ENCODE data around the gene APBB1IP.

The APBB1IP gene

DNA sequence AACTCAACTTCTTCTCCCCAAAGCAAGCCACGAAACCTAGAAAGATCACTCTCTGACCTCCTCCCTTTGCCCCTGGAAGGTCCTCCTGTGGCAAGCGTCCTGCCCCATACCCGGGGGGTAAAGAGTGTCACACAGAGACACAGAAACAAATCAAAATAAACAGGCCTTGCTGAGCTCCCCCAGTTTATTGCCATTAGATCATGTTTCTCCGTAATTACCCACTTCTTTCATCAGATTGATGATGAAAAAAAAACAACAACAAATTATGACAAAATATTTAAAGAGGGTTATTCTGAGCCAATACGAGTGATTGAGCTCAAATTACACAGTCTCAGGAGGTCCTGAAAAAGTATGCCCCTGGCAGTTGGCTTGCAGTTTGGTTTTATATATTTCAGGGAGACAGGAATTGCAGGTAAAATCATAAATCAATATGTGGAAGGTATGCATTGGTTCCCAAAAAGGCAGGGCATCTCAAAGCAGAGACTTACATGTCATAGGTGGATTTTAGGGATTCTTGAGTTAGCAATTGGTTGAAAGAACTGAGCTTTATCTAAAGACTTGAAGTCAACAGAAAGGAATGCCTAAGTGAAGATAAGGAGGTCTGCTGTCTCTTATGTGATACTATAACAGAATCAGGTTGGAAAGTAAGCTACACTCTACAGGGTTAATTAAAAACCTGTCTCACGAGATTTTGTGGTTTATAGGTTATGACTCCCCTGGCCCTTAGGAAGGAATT is 86.2 kb downstream of the APBB1IP start:
- no peak for DNase-seq (ENCODE audit: low read depth, low spot score)
- Histone ChIP-seq H3K4me3 (ENCODE audit: insufficient read length, low read depth) (no peak overlapping the region), H3K36me3 (ENCODE audit: insufficient read depth, insufficient read length, low read length) (no peaks in the 10 kb centered on the region), H3K9me3 (ENCODE audit: insufficient read depth, low read length) (0 out of 2 replicates have a peak, but pooled peaks cover 13% of the 10 kb centered on the region), H3K9ac (ENCODE audit: insufficient read length, low read depth) (no peak overlapping the region), H3K4me1 (ENCODE audit: insufficient read depth, insufficient read length) (no peaks in the 10 kb centered on the region), H3K27me3 (ENCODE audit: insufficient read depth, insufficient read length) (no peaks in the 10 kb centered on the region)
- no peak for TF ChIP-seq YY1 (IDR thresholded peaks at IDR 0.05; ENCODE audit: insufficient read depth, insufficient read length)
- TF ChIP-seq ZNF274 (IDR thresholded peaks at IDR 0.05; ENCODE audit: low read depth, low read length), result no peak
- TF ChIP-seq SUZ12 (IDR thresholded peaks at IDR 0.05; ENCODE audit: extremely low read depth, insufficient read depth, insufficient read length), result no peak

DNA sequence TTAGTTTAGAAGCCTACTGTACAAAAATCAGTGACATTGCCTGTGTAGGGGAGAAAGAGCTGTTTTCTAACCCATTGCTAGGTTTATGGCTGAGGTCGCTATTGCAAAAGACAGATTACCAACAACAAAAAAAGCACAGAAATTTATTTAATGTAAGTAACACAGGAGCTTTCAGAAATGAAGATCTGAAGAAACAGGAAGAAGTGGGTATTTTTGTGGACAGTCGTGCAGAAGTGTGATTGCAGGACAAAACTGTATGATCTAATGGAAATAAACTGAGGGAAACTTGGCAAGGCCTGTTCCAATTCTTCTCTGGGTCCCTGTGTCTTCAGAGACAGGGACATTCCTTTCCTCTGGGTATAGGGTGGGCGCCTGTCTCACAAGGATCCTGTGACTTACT is 87.4 kb downstream of the APBB1IP start:
- DNase-seq (ENCODE audit: low read depth, low spot score), result no peak
- 0 out of 2 replicates have a peak, but pooled peaks cover 3% of the 10 kb centered on the region for H3K9me3 ChIP-seq (ENCODE audit: insufficient read depth, low read length)
- H3K4me3 ChIP-seq (ENCODE audit: insufficient read length, low read depth), result no peak overlapping the region
- TF ChIP-seq ZNF274 (IDR thresholded peaks at IDR 0.05; ENCODE audit: low read depth, low read length), result no peak
- TF ChIP-seq SUZ12 (IDR thresholded peaks at IDR 0.05; ENCODE audit: extremely low read depth, insufficient read depth, insufficient read length), result no peak
- TF ChIP-seq YY1 (IDR thresholded peaks at IDR 0.05; ENCODE audit: insufficient read depth, insufficient read length), result no peak
- H3K36me3 ChIP-seq (ENCODE audit: insufficient read depth, insufficient read length, low read length), result no peaks in the 10 kb centered on the region
- no peak overlapping the region for H3K9ac ChIP-seq (ENCODE audit: insufficient read length, low read depth)
- H3K4me1 ChIP-seq (ENCODE audit: insufficient read depth, insufficient read length), result no peaks in the 10 kb centered on the region
- no peaks in the 10 kb centered on the region for H3K27me3 ChIP-seq (ENCODE audit: insufficient read depth, insufficient read length)

GRCh38 chr10:26527018-26527417 is 88.9 kb downstream of the APBB1IP start:
- TF ChIP-seq SUZ12 (IDR thresholded peaks at IDR 0.05; ENCODE audit: extremely low read depth, insufficient read depth, insufficient read length) (no peak), ZNF274 (IDR thresholded peaks at IDR 0.05; ENCODE audit: low read depth, low read length) (no peak), YY1 (IDR thresholded peaks at IDR 0.05; ENCODE audit: insufficient read depth, insufficient read length) (no peak)
- Histone ChIP-seq H3K4me3 (ENCODE audit: insufficient read length, low read depth) (no peak overlapping the region), H3K36me3 (ENCODE audit: insufficient read depth, insufficient read length, low read length) (no peaks in the 10 kb centered on the region), H3K27me3 (ENCODE audit: insufficient read depth, insufficient read length) (no peaks in the 10 kb centered on the region), H3K9ac (ENCODE audit: insufficient read length, low read depth) (no peak overlapping the region), H3K9me3 (ENCODE audit: insufficient read depth, low read length) (no peaks in the 10 kb centered on the region), H3K4me1 (ENCODE audit: insufficient read depth, insufficient read length) (no peaks in the 10 kb centered on the region)
- DNase-seq (ENCODE audit: low read depth, low spot score), result no peak

GRCh38 chr10:26528048-26528447 is 89.9 kb downstream of the APBB1IP start:
- H3K4me3 ChIP-seq (ENCODE audit: insufficient read length, low read depth), result no peak overlapping the region
- H3K9me3 ChIP-seq (ENCODE audit: insufficient read depth, low read length), result no peaks in the 10 kb centered on the region
- no peaks in the 10 kb centered on the region for H3K27me3 ChIP-seq (ENCODE audit: insufficient read depth, insufficient read length)
- no peak overlapping the region for H3K9ac ChIP-seq (ENCODE audit: insufficient read length, low read depth)
- no peaks in the 10 kb centered on the region for H3K4me1 ChIP-seq (ENCODE audit: insufficient read depth, insufficient read length)
- no peaks in the 10 kb centered on the region for H3K36me3 ChIP-seq (ENCODE audit: insufficient read depth, insufficient read length, low read length)
- no peak for DNase-seq (ENCODE audit: low read depth, low spot score)
- TF ChIP-seq SUZ12 (IDR thresholded peaks at IDR 0.05; ENCODE audit: extremely low read depth, insufficient read depth, insufficient read length) (no peak), ZNF274 (IDR thresholded peaks at IDR 0.05; ENCODE audit: low read depth, low read length) (no peak), YY1 (IDR thresholded peaks at IDR 0.05; ENCODE audit: insufficient read depth, insufficient read length) (no peak)

GRCh38 chr10:26528715-26529393 is 90.7 kb downstream of the APBB1IP start:
- Histone ChIP-seq H3K9ac (ENCODE audit: insufficient read length, low read depth) (no peak overlapping the region), H3K4me1 (ENCODE audit: insufficient read depth, insufficient read length) (no peaks in the 10 kb centered on the region), H3K4me3 (ENCODE audit: insufficient read length, low read depth) (no peak overlapping the region), H3K9me3 (ENCODE audit: insufficient read depth, low read length) (no peaks in the 10 kb centered on the region), H3K27me3 (ENCODE audit: insufficient read depth, insufficient read length) (no peaks in the 10 kb centered on the region), H3K36me3 (ENCODE audit: insufficient read depth, insufficient read length, low read length) (no peaks in the 10 kb centered on the region)
- TF ChIP-seq ZNF274 (IDR thresholded peaks at IDR 0.05; ENCODE audit: low read depth, low read length), result no peak
- no peak for TF ChIP-seq YY1 (IDR thresholded peaks at IDR 0.05; ENCODE audit: insufficient read depth, insufficient read length)
- TF ChIP-seq SUZ12 (IDR thresholded peaks at IDR 0.05; ENCODE audit: extremely low read depth, insufficient read depth, insufficient read length), result no peak
- DNase-seq (ENCODE audit: low read depth, low spot score), result no peak

DNA sequence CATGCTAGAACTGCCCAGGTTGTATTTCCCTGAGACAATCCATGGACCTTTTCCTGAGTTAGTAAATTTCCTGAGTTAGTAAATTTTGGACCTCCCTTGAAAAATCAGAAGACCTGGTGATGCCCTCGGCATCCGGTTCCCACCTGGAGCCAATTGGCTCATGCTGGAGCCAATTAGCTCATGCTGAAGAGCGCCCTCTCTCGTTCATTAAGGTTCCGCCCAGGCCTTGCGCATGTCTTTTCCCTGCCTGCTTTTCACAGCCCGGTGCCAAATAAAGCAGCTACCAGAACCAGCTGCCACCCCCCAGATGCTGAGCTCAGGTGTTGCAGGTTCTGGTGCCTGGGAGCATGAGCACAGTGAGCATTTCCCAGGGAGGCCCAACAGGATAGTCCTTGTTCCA is 96.2 kb downstream of the APBB1IP start:
- no peak overlapping the region for H3K4me3 ChIP-seq (ENCODE audit: insufficient read length, low read depth)
- no peak for TF ChIP-seq YY1 (IDR thresholded peaks at IDR 0.05; ENCODE audit: insufficient read depth, insufficient read length)
- TF ChIP-seq SUZ12 (IDR thresholded peaks at IDR 0.05; ENCODE audit: extremely low read depth, insufficient read depth, insufficient read length), result no peak
- TF ChIP-seq ZNF274 (IDR thresholded peaks at IDR 0.05; ENCODE audit: low read depth, low read length), result no peak
- no peaks in the 10 kb centered on the region for H3K4me1 ChIP-seq (ENCODE audit: insufficient read depth, insufficient read length)
- H3K9ac ChIP-seq (ENCODE audit: insufficient read length, low read depth), result no peak overlapping the region
- H3K27me3 ChIP-seq (ENCODE audit: insufficient read depth, insufficient read length), result no peaks in the 10 kb centered on the region
- H3K36me3 ChIP-seq (ENCODE audit: insufficient read depth, insufficient read length, low read length), result no peaks in the 10 kb centered on the region
- H3K9me3 ChIP-seq (ENCODE audit: insufficient read depth, low read length), result no peaks in the 10 kb centered on the region
- no peak for DNase-seq (ENCODE audit: low read depth, low spot score)

GRCh38 chr10:26540601-26541000 is 102.5 kb downstream of the APBB1IP start:
- H3K27me3 ChIP-seq (ENCODE audit: insufficient read depth, insufficient read length), result no peaks in the 10 kb centered on the region
- no peaks in the 10 kb centered on the region for H3K36me3 ChIP-seq (ENCODE audit: insufficient read depth, insufficient read length, low read length)
- TF ChIP-seq SUZ12 (IDR thresholded peaks at IDR 0.05; ENCODE audit: extremely low read depth, insufficient read depth, insufficient read length) (no peak), YY1 (IDR thresholded peaks at IDR 0.05; ENCODE audit: insufficient read depth, insufficient read length) (no peak), ZNF274 (IDR thresholded peaks at IDR 0.05; ENCODE audit: low read depth, low read length) (no peak)
- H3K9me3 ChIP-seq (ENCODE audit: insufficient read depth, low read length), result no peaks in the 10 kb centered on the region
- DNase-seq (ENCODE audit: low read depth, low spot score), result no peak
- no peak overlapping the region for H3K9ac ChIP-seq (ENCODE audit: insufficient read length, low read depth)
- no peak overlapping the region for H3K4me3 ChIP-seq (ENCODE audit: insufficient read length, low read depth)
- no peaks in the 10 kb centered on the region for H3K4me1 ChIP-seq (ENCODE audit: insufficient read depth, insufficient read length)
